ENCODE measurements around the gene LRP5.

Gene LRP5

GRCh38 chr11:68424101-68424632 lies 111.8 kb downstream of the LRP5 start:
- H3K27me3 ChIP-seq = no peaks in the 10 kb centered on the region
- no peak overlapping the region for H3K4me3 ChIP-seq (ENCODE audit: low read depth in 1 of 2, low read length in 1 of 2)
- H3K9me3 ChIP-seq = peaks cover 2% of the 10 kb centered on the region
- TF ChIP-seq, protein P1, sequence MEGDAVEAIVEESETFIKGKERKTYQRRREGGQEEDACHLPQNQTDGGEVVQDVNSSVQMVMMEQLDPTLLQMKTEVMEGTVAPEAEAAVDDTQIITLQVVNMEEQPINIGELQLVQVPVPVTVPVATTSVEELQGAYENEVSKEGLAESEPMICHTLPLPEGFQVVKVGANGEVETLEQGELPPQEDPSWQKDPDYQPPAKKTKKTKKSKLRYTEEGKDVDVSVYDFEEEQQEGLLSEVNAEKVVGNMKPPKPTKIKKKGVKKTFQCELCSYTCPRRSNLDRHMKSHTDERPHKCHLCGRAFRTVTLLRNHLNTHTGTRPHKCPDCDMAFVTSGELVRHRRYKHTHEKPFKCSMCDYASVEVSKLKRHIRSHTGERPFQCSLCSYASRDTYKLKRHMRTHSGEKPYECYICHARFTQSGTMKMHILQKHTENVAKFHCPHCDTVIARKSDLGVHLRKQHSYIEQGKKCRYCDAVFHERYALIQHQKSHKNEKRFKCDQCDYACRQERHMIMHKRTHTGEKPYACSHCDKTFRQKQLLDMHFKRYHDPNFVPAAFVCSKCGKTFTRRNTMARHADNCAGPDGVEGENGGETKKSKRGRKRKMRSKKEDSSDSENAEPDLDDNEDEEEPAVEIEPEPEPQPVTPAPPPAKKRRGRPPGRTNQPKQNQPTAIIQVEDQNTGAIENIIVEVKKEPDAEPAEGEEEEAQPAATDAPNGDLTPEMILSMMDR (IDR thresholded peaks at IDR 0.05) = no peak
- H3K36me3 ChIP-seq = no peaks in the 10 kb centered on the region
- no peak overlapping the region for H3K27ac ChIP-seq
- H3K4me1 ChIP-seq (ENCODE audit: control insufficient read depth in 1 of 2, insufficient read depth in 1 of 2, low read depth in 1 of 2, low read length in 1 of 2) = no peaks in the 10 kb centered on the region

- H3K36me3 ChIP-seq = no peaks in the 10 kb centered on the region
- no peaks in the 10 kb centered on the region for H3K27me3 ChIP-seq
- H3K27ac ChIP-seq = no peak overlapping the region
- TF ChIP-seq, protein P1 (IDR thresholded peaks at IDR 0.05) = no peak
- H3K9me3 ChIP-seq = peaks cover 5% of the 10 kb centered on the region
- H3K4me1 ChIP-seq (ENCODE audit: control insufficient read depth in 1 of 2, insufficient read depth in 1 of 2, low read depth in 1 of 2, low read length in 1 of 2) = no peaks in the 10 kb centered on the region
- H3K4me3 ChIP-seq (ENCODE audit: low read depth in 1 of 2, low read length in 1 of 2) = no peak overlapping the region
Measured at GRCh38 chr11:68424981-68425865, 112.8 kb downstream of the LRP5 start.

DNA sequence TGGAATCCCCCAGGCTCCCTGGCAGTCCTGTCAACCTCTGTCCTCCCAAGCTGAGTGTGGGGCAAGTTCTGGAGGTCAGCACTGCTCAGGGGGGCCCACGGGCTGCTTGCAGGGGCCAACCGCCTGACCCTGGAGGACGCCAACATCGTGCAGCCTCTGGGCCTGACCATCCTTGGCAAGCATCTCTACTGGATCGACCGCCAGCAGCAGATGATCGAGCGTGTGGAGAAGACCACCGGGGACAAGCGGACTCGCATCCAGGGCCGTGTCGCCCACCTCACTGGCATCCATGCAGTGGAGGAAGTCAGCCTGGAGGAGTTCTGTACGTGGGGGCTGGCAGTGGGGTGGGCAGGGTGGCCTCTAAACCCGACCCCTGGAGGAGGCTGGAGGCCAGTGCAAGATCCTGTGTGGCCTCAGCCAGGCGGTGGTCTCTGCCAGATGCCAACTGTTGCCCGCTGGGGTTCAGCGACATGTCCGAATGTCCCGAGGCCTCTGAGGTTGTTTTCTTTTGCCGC lies 113.5 kb downstream of the LRP5 start:
- TF ChIP-seq, protein P1 (IDR thresholded peaks at IDR 0.05) = no peak
- Histone ChIP-seq H3K27me3 (no peaks in the 10 kb centered on the region), H3K9me3 (peaks cover 5% of the 10 kb centered on the region), H3K4me3 (ENCODE audit: low read depth in 1 of 2, low read length in 1 of 2) (no peak overlapping the region), H3K27ac (no peak overlapping the region), H3K36me3 (no peaks in the 10 kb centered on the region), H3K4me1 (ENCODE audit: control insufficient read depth in 1 of 2, insufficient read depth in 1 of 2, low read depth in 1 of 2, low read length in 1 of 2) (no peaks in the 10 kb centered on the region)

GRCh38 chr11:68429661-68430060 lies 117.3 kb downstream of the LRP5 start:
- no peaks in the 10 kb centered on the region for H3K27me3 ChIP-seq
- H3K4me3 ChIP-seq (ENCODE audit: low read depth in 1 of 2, low read length in 1 of 2) = no peak overlapping the region
- H3K9me3 ChIP-seq = peaks cover 5% of the 10 kb centered on the region
- no peaks in the 10 kb centered on the region for H3K4me1 ChIP-seq (ENCODE audit: control insufficient read depth in 1 of 2, insufficient read depth in 1 of 2, low read depth in 1 of 2, low read length in 1 of 2)
- no peaks in the 10 kb centered on the region for H3K36me3 ChIP-seq
- TF ChIP-seq, protein P1 (IDR thresholded peaks at IDR 0.05) = no peak
- no peak overlapping the region for H3K27ac ChIP-seq

DNA sequence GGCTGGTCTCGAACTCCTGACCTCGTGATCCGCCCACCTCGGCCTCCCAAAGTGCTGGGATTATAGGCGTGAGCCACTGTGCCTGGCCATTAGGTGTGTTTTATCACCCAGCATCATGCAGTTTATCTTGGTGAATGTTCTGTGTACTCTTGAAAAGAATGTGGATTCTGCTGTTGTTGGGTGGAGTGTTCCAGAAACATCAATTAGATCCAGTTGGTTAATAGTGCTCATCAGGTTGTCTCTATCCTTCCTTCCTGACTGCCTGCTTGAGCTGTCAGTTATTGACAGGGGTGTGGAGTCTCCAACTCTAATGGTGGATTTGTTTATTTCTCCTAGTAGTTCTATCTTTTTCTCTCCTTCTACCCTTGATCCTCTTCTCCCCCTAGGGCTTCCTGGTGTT lies 118.0 kb downstream of the LRP5 start:
- Histone ChIP-seq H3K36me3 (no peaks in the 10 kb centered on the region), H3K27me3 (no peaks in the 10 kb centered on the region), H3K27ac (no peak overlapping the region), H3K9me3 (peaks cover 5% of the 10 kb centered on the region), H3K4me1 (ENCODE audit: control insufficient read depth in 1 of 2, insufficient read depth in 1 of 2, low read depth in 1 of 2, low read length in 1 of 2) (no peaks in the 10 kb centered on the region), H3K4me3 (ENCODE audit: low read depth in 1 of 2, low read length in 1 of 2) (no peak overlapping the region)
- TF ChIP-seq, protein P1 (IDR thresholded peaks at IDR 0.05) = no peak
